ENCODE results near the gene AP1M1. TPM values are rescaled to one million over a fixed set of nuclear protein-coding genes. Genes with fewer than 3 reads are reported as not detected.

AP1M1 gene
- total and polyA plus RNA-seq, 2 experiments from 2014 or later: 56.7 to 93.3 TPM

DNA sequence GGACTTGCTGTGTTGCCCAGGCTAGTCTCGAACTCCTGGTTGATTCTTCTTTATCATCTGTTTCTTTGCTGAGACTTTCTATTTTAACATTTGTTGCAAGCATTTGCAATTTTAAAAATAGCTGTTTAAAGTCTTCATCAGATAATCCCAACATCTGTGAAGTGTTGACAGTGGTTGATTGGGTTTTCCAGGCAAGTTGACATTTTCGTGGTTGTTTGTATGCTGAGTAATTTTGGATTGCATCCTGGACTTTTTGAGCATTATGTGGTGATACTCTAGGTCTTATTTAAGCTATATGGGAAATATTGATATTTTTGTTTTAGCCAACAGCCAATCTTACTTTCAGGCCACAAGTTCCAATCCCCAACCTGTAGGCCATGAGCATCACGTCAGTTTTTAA is 25.1 kb downstream of the AP1M1 start:
- Histone ChIP-seq H3K36me3 (replicated peaks; ENCODE audit: insufficient read depth, low read depth) (no peaks in the 10 kb centered on the region), H4K20me1 (ENCODE audit: insufficient read depth, poor library complexity, severe bottlenecking) (no peaks in the 10 kb centered on the region)
- WGBS (ENCODE audit: low lambda C conversion rate, missing lambda C conversion rate): 93% methylated on average over 3 of the region's 3 CpGs

DNA sequence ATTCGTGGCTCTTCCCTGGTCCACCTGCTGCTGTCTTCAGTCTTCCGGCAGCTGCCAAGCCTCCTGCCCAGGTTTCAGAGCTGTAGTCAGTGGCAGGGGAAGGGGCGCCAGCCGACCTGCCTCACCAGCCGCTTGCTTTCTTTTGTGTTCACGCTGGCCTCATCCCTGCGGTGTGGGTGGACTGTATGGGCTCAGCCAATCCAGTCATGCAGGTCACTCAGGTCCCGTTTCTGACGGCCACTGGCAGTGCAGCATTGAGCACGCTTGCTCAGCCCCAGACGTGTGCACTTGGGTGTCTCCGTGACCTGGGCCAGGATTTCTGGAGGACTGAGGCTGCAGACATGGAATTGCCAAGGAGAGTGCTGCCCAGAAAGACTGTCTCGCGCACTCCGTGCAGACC is 26.0 kb downstream of the AP1M1 start:
- Histone ChIP-seq H3K79me2 (peaks cover 4% of the 10 kb centered on the region), H3K27ac (no peak overlapping the region)

More for the DNA sequence above, 25.1 kb downstream of the AP1M1 start:
- TF ChIP-seq EZH2phosphoT487 (IDR thresholded peaks at IDR 0.05; ENCODE audit: low read depth, severe bottlenecking, unreplicated experiment) (no peak), EZH2 (IDR thresholded peaks at IDR 0.05; ENCODE audit: borderline replicate concordance) (no peak)
- TF ChIP-seq, protein P1, sequence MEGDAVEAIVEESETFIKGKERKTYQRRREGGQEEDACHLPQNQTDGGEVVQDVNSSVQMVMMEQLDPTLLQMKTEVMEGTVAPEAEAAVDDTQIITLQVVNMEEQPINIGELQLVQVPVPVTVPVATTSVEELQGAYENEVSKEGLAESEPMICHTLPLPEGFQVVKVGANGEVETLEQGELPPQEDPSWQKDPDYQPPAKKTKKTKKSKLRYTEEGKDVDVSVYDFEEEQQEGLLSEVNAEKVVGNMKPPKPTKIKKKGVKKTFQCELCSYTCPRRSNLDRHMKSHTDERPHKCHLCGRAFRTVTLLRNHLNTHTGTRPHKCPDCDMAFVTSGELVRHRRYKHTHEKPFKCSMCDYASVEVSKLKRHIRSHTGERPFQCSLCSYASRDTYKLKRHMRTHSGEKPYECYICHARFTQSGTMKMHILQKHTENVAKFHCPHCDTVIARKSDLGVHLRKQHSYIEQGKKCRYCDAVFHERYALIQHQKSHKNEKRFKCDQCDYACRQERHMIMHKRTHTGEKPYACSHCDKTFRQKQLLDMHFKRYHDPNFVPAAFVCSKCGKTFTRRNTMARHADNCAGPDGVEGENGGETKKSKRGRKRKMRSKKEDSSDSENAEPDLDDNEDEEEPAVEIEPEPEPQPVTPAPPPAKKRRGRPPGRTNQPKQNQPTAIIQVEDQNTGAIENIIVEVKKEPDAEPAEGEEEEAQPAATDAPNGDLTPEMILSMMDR (IDR thresholded peaks at IDR 0.05; ENCODE audit: poor library complexity): no peak
- no peak overlapping the region for H2AFZ ChIP-seq
- H3K27ac ChIP-seq: no peak overlapping the region
- no peak overlapping the region for H3K4me2 ChIP-seq
- peaks cover 8% of the 10 kb centered on the region for H3K9me3 ChIP-seq (ENCODE audit: low read depth)
- no peaks in the 10 kb centered on the region for H3K27me3 ChIP-seq
- peaks cover 4% of the 10 kb centered on the region for H3K79me2 ChIP-seq
- no peaks in the 10 kb centered on the region for H3K9me2 ChIP-seq (replicated peaks; ENCODE audit: insufficient read depth)
- no peak overlapping the region for H3K4me3 ChIP-seq
- no peak for DNase-seq (ENCODE audit: low spot score)
- no peaks in the 10 kb centered on the region for H3K4me1 ChIP-seq (ENCODE audit: insufficient read depth)

DNA sequence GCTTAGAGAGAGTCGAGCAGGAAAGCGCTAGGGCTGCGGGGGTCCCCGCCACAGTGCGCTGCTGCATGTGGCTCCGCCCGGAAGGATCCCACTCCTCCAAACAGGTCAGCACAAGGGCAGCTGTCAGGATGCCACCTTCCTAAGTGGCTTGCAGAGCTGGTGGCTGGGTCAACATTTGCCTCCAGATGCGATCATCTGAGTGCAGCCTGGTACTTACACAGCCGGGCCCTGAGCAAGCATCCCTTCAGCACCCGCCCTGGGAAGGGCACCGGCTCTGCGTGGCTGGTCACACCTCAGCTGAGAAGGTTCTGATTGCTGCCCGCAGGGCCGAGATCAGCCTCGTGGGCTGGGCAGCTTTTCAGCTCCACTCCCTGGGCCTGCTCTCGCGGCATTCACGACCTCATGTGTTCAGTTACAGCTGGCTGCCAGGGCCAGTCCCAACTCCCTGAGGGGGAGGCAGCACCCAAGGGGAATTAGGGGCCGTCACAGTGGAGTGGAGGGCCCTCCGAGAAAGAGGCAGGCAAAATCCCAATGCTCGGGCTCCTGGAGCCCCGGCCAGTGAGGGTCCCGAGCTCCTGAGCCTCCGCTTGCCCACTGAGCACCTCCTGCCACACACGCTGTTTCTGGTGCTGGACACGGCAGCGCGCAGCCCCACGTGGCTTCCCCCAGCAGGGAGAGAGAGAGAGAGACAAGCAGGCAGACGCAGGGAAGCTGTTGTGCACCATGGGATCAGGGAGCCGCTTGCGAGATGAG is 26.8 kb downstream of the AP1M1 start:
- no peak overlapping the region for H3K4me3 ChIP-seq
- no peak overlapping the region for H2AFZ ChIP-seq
- no peak overlapping the region for H3K4me2 ChIP-seq
- no peaks in the 10 kb centered on the region for H3K27me3 ChIP-seq
- H3K9me3 ChIP-seq (ENCODE audit: low read depth): peaks cover 8% of the 10 kb centered on the region
- no peaks in the 10 kb centered on the region for H3K36me3 ChIP-seq (replicated peaks; ENCODE audit: insufficient read depth, low read depth)
- no peaks in the 10 kb centered on the region for H4K20me1 ChIP-seq (ENCODE audit: insufficient read depth, poor library complexity, severe bottlenecking)
- WGBS (ENCODE audit: low lambda C conversion rate, missing lambda C conversion rate): 93% methylated on average over 32 of the region's 32 CpGs
- DNase-seq (ENCODE audit: low spot score): no peak
- peaks cover 4% of the 10 kb centered on the region for H3K79me2 ChIP-seq
- TF ChIP-seq EZH2phosphoT487 (IDR thresholded peaks at IDR 0.05; ENCODE audit: low read depth, severe bottlenecking, unreplicated experiment) (no peak), EZH2 (IDR thresholded peaks at IDR 0.05; ENCODE audit: borderline replicate concordance) (no peak)
- TF ChIP-seq, protein P1 (IDR thresholded peaks at IDR 0.05; ENCODE audit: poor library complexity): no peak
- H3K27ac ChIP-seq: no peak overlapping the region
- no peaks in the 10 kb centered on the region for H3K4me1 ChIP-seq (ENCODE audit: insufficient read depth)
- no peaks in the 10 kb centered on the region for H3K9me2 ChIP-seq (replicated peaks; ENCODE audit: insufficient read depth)

More for the DNA sequence above, 26.0 kb downstream of the AP1M1 start:
- no peak overlapping the region for H2AFZ ChIP-seq
- no peak for DNase-seq (ENCODE audit: low spot score)
- H3K9me3 ChIP-seq (ENCODE audit: low read depth): peaks cover 8% of the 10 kb centered on the region
- 94% methylated on average over 15 of the region's 15 CpGs for WGBS (ENCODE audit: low lambda C conversion rate, missing lambda C conversion rate)
- no peaks in the 10 kb centered on the region for H3K27me3 ChIP-seq
- H3K36me3 ChIP-seq (replicated peaks; ENCODE audit: insufficient read depth, low read depth): no peaks in the 10 kb centered on the region
- H3K9me2 ChIP-seq (replicated peaks; ENCODE audit: insufficient read depth): no peaks in the 10 kb centered on the region
- H3K4me1 ChIP-seq (ENCODE audit: insufficient read depth): no peaks in the 10 kb centered on the region
- no peak overlapping the region for H3K4me2 ChIP-seq
- TF ChIP-seq EZH2phosphoT487 (IDR thresholded peaks at IDR 0.05; ENCODE audit: low read depth, severe bottlenecking, unreplicated experiment) (no peak), EZH2 (IDR thresholded peaks at IDR 0.05; ENCODE audit: borderline replicate concordance) (no peak)
- TF ChIP-seq, protein P1 (IDR thresholded peaks at IDR 0.05; ENCODE audit: poor library complexity): no peak
- no peaks in the 10 kb centered on the region for H4K20me1 ChIP-seq (ENCODE audit: insufficient read depth, poor library complexity, severe bottlenecking)
- no peak overlapping the region for H3K4me3 ChIP-seq

All from hepatocyte (in vitro differentiated cells).